DOHH2 (cell line): ENCODE data around the gene MYCBPAP.

Experiments
- H3F3A ChIP-seq: fragments of 200-600 bp; sonication (generic), shearing (Covaris generic); 2 replicates; pipeline ENCODE4 v1.6.0; 2016; ENCODE audit warnings: antibody characterized with exemption, mild to moderate bottlenecking; ENCODE audit not compliant: control insufficient read depth, insufficient read depth
- H3K27ac ChIP-seq: fragments of 200-600 bp; sonication (generic); 2 replicates; pipeline ENCODE4 v1.5.1; 2014; ENCODE audit warnings: low read depth, mild to moderate bottlenecking, low read length, moderate library complexity
- H3K27me3 ChIP-seq: fragments of 200-600 bp; sonication (generic); 2 replicates; pipeline ENCODE4 v1.6.1; 2014; ENCODE audit warnings: mild to moderate bottlenecking, low read length, mixed read lengths; ENCODE audit not compliant: control insufficient read depth
- H3K36me3 ChIP-seq: fragments of 200-600 bp; sonication (generic); 2 replicates; pipeline ENCODE4 v1.6.1; 2014; ENCODE audit warnings: mild to moderate bottlenecking, low read length, moderate library complexity, mixed read lengths; ENCODE audit not compliant: control insufficient read depth
- H3K4me1 ChIP-seq: fragments of 200-600 bp; sonication (generic); 2 replicates; pipeline ENCODE4 v1.6.1; 2014; ENCODE audit warnings: mild to moderate bottlenecking, low read length, mixed read lengths; ENCODE audit not compliant: control insufficient read depth
- H3K4me2 ChIP-seq: fragments of 200-600 bp; sonication (generic); 2 replicates; pipeline ENCODE4 v1.6.0; 2014; ENCODE audit warnings: mild to moderate bottlenecking, low read length, moderate library complexity
- H3K4me3 ChIP-seq: fragments of 200-600 bp; sonication (generic); 2 replicates; pipeline ENCODE4 v1.5.1; 2014; ENCODE audit warnings: mild to moderate bottlenecking, low read length, mixed read lengths
- H3K79me2 ChIP-seq: fragments of 200-600 bp; sonication (generic); 2 replicates; pipeline ENCODE4 v1.6.1; 2014; ENCODE audit warnings: mild to moderate bottlenecking, low read length, mixed read lengths; ENCODE audit not compliant: control insufficient read depth
- H3K9me2 ChIP-seq: fragments of 200-600 bp; sonication (generic); replicated peaks from 2 replicates; pipeline ENCODE4 v1.6.1; 2014; ENCODE audit warnings: mild to moderate bottlenecking, low read length, mixed read lengths; ENCODE audit not compliant: control insufficient read depth
- H3K9me3 ChIP-seq: fragments of 200-600 bp; sonication (generic); 2 replicates; pipeline ENCODE4 v1.6.1; 2014; ENCODE audit warnings: antibody characterized with exemption, low read length, mixed read lengths; ENCODE audit not compliant: control insufficient read depth, insufficient read depth
- H4K20me1 ChIP-seq: fragments of 200-600 bp; sonication (generic); 2 replicates; pipeline ENCODE4 v1.6.0; 2014; ENCODE audit warnings: low read depth, mild to moderate bottlenecking, antibody characterized with exemption, low read length, moderate library complexity; ENCODE audit not compliant: control insufficient read depth, insufficient read depth
- CTCF ChIP-seq: fragments of 200-600 bp; sonication (generic); IDR thresholded peaks from one replicate; pipeline ENCODE4 v1.5.1; 2014; ENCODE audit warnings: antibody characterized with exemption, mild to moderate bottlenecking, low read depth, low read length; ENCODE audit not compliant: poor library complexity, severe bottlenecking
- EZH2phosphoT487 ChIP-seq: fragments of 200-600 bp; sonication (generic); IDR thresholded peaks from 2 replicates; pipeline ENCODE4 v1.6.1; 2017; ENCODE audit warnings: borderline replicate concordance, mild to moderate bottlenecking, antibody characterized with exemption, low read length, moderate library complexity, mixed read lengths

MYCBPAP gene

GRCh38 chr17:50514388-50514787 lies 6.1 kb downstream of the MYCBPAP start:
- H3K9me3 ChIP-seq, result no peaks in the 10 kb centered on the region
- no peak overlapping the region for H3K27ac ChIP-seq
- H3K36me3 ChIP-seq, result no peaks in the 10 kb centered on the region
- H4K20me1 ChIP-seq, result no peaks in the 10 kb centered on the region
- TF ChIP-seq CTCF, result no peak
- TF ChIP-seq EZH2phosphoT487, result no peak
- peaks cover 19% of the 10 kb centered on the region for H3K4me1 ChIP-seq
- H3F3A ChIP-seq, result no peaks in the 10 kb centered on the region; the same call in 1 of the 2 replicates
- H3K4me3 ChIP-seq, result no peak overlapping the region
- no peak overlapping the region for H3K4me2 ChIP-seq
- H3K79me2 ChIP-seq, result peaks cover 4% of the 10 kb centered on the region; the same call in 1 of the 2 replicates
- no peaks in the 10 kb centered on the region for H3K9me2 ChIP-seq
- no peaks in the 10 kb centered on the region for H3K27me3 ChIP-seq

GRCh38 chr17:50514936-50515702 lies 6.9 kb downstream of the MYCBPAP start:
- Histone ChIP-seq H3K4me2 (peak overlapping the region; percentile 8; the same call in 1 of the 2 replicates), H3K36me3 (no peaks in the 10 kb centered on the region), H3K27ac (no peak overlapping the region), H3K27me3 (no peaks in the 10 kb centered on the region), H4K20me1 (no peaks in the 10 kb centered on the region), H3K9me3 (no peaks in the 10 kb centered on the region), H3K79me2 (no peaks in the 10 kb centered on the region), H3K4me3 (no peak overlapping the region), H3K4me1 (peaks cover 14% of the 10 kb centered on the region), H3K9me2 (no peaks in the 10 kb centered on the region), H3F3A (no peaks in the 10 kb centered on the region)
- TF ChIP-seq EZH2phosphoT487 (no peak), CTCF (no peak)

GRCh38 chr17:50517011-50517410 lies 8.8 kb downstream of the MYCBPAP start:
- Histone ChIP-seq H3K27me3 (no peaks in the 10 kb centered on the region), H4K20me1 (no peaks in the 10 kb centered on the region), H3K4me2 (no peak overlapping the region), H3K36me3 (no peaks in the 10 kb centered on the region), H3F3A (no peaks in the 10 kb centered on the region), H3K4me3 (no peak overlapping the region), H3K4me1 (peaks cover 10% of the 10 kb centered on the region), H3K27ac (no peak overlapping the region), H3K79me2 (no peaks in the 10 kb centered on the region), H3K9me2 (no peaks in the 10 kb centered on the region), H3K9me3 (no peaks in the 10 kb centered on the region)
- TF ChIP-seq CTCF (no peak), EZH2phosphoT487 (no peak)
